Neural cell (in vitro differentiated cells): ENCODE measurements around the gene MEGF11. TPM values are rescaled to one million over a fixed set of nuclear protein-coding genes. Genes with fewer than 3 reads are reported as not detected.
A peak's percentile ranks its signal among the peaks of the same experiment; 100 is the strongest.

ENCODE experiments used
- H2AFZ ChIP-seq: fragments of 200-600, 300-800 bp; sonication (generic), shearing (Covaris generic); 2 replicates; pipeline ENCODE4 v1.6.0; 2014; ENCODE audit warnings: low read depth, mild to moderate bottlenecking, antibody characterized with exemption, low read length, moderate library complexity
- H3F3A ChIP-seq: fragments of 200-600 bp; shearing (Covaris generic); 2 replicates; pipeline ENCODE4 v1.6.1; 2016; ENCODE audit warnings: mild to moderate bottlenecking, moderate library complexity, mixed read lengths, antibody characterized with exemption, low read length; ENCODE audit not compliant: insufficient read depth, poor library complexity, severe bottlenecking
- H3K27ac ChIP-seq: fragments of 200-600, 300-800 bp; sonication (generic), shearing (Covaris generic); 2 replicates; pipeline ENCODE4 v1.5.1; 2014; ENCODE audit warnings: mild to moderate bottlenecking, low read length, moderate library complexity
- H3K27me3 ChIP-seq: fragments of 300-800, 200-600 bp; sonication (generic), shearing (Covaris generic); 2 replicates; pipeline ENCODE4 v1.6.0; 2014; ENCODE audit warnings: mild to moderate bottlenecking, low read depth, low read length, moderate library complexity; ENCODE audit not compliant: insufficient read depth
- H3K36me3 ChIP-seq: fragments of 300-800, 200-600 bp; sonication (generic), shearing (Covaris generic); 2 replicates; pipeline ENCODE4 v1.5.1; 2014; ENCODE audit warnings: mild to moderate bottlenecking, antibody characterized with exemption, low read length, moderate library complexity; ENCODE audit not compliant: insufficient read depth
- H3K4me2 ChIP-seq: fragments of 300-800, 200-600 bp; sonication (generic), shearing (Covaris generic); 2 replicates; pipeline ENCODE4 v1.6.0; 2014; ENCODE audit warnings: mild to moderate bottlenecking, low read length
- H3K4me3 ChIP-seq: fragments of 300-800, 200-600 bp; sonication (generic), shearing (Covaris generic); 2 replicates; pipeline ENCODE4 v1.5.1; 2014; ENCODE audit warnings: mild to moderate bottlenecking, low read length, moderate library complexity
- H3K79me2 ChIP-seq: fragments of 200-600 bp; shearing (Covaris generic); replicated peaks from 2 replicates; pipeline ENCODE4 v1.6.0; 2014; ENCODE audit warnings: mild to moderate bottlenecking, low read length, moderate library complexity; ENCODE audit not compliant: insufficient read depth
- H3K9ac ChIP-seq: fragments of 300-800, 200-600 bp; sonication (generic), shearing (Covaris generic); 2 replicates; pipeline ENCODE4 v1.6.1; 2016; ENCODE audit warnings: mild to moderate bottlenecking, low read length, mixed read lengths
- H3K9me2 ChIP-seq: fragments of 200-600 bp; shearing (Covaris generic); 2 replicates; pipeline ENCODE4 v1.6.1; 2016; ENCODE audit warnings: mild to moderate bottlenecking, low read length, mixed read lengths; ENCODE audit not compliant: insufficient read depth
- H3K9me3 ChIP-seq: fragments of 200-600, 300-800 bp; sonication (generic), shearing (Covaris generic); 2 replicates; pipeline ENCODE4 v1.6.1; 2016; ENCODE audit warnings: mild to moderate bottlenecking, mixed run types, low read length, moderate library complexity, mixed read lengths
- H4K20me1 ChIP-seq: fragments of 200-600 bp; shearing (Covaris generic); 2 replicates; pipeline ENCODE4 v1.6.1; 2016; ENCODE audit warnings: mild to moderate bottlenecking, mixed run types; ENCODE audit not compliant: insufficient read depth
- CTCF ChIP-seq: fragments of 450-650 bp; IDR thresholded peaks from 2 replicates; pipeline ENCODE4 v1.5.1; 2014; ENCODE audit warnings: antibody characterized with exemption, mild to moderate bottlenecking, moderate library complexity; ENCODE audit not compliant: poor library complexity, severe bottlenecking
- EP300 ChIP-seq: fragments of 450-650 bp; conservative IDR thresholded peaks from 2 replicates; pipeline ENCODE4 v1.6.1; 2014; ENCODE audit warnings: antibody characterized with exemption, mild to moderate bottlenecking, moderate library complexity; ENCODE audit not compliant: poor library complexity, severe bottlenecking
- MXI1 ChIP-seq: fragments of 450-650 bp; conservative IDR thresholded peaks from 2 replicates; pipeline ENCODE4 v1.6.1; 2014; ENCODE audit warnings: antibody characterized with exemption, mild to moderate bottlenecking; ENCODE audit not compliant: poor library complexity, severe bottlenecking
- POLR2AphosphoS5 ChIP-seq: IDR thresholded peaks from 2 replicates; pipeline ENCODE4 v1.6.1; 2012
- RAD21 ChIP-seq: fragments of 450-650 bp; conservative IDR thresholded peaks from 2 replicates; pipeline ENCODE4 v1.6.1; 2014; ENCODE audit warnings: antibody characterized with exemption, mild to moderate bottlenecking, moderate library complexity
- REST ChIP-seq: IDR thresholded peaks from 2 replicates; pipeline ENCODE4 v1.6.1; 2012; ENCODE audit warnings: borderline replicate concordance
- SMC3 ChIP-seq: fragments of 450-650 bp; conservative IDR thresholded peaks from 2 replicates; pipeline ENCODE4 v1.6.1; 2014; ENCODE audit warnings: antibody characterized with exemption, mild to moderate bottlenecking, moderate library complexity; ENCODE audit not compliant: poor library complexity
- polyA plus RNA-seq: library from polyadenylated mRNA; depleted of rRNA; stranded (reverse); fragments of >200 nt; gene quantifications from 2 replicates; pipeline ENCODE4 v1.2.3, GENCODE V29; 2014

MEGF11 gene
- polyA plus RNA-seq, 1 donor from 2014 or later: 0.64 TPM

GRCh38 chr15:66095871-66096687 lies 157.5 kb downstream of the MEGF11 start:
- Histone ChIP-seq H3K36me3 (no peaks in the 10 kb centered on the region), H3K9ac (no peak overlapping the region), H3K27me3 (no peaks in the 10 kb centered on the region), H3K4me3 (no peak overlapping the region), H3K4me2 (no peak overlapping the region), H3K9me3 (no peaks in the 10 kb centered on the region), H3K79me2 (no peaks in the 10 kb centered on the region), H3F3A (no peaks in the 10 kb centered on the region), H2AFZ (no peak overlapping the region), H3K27ac (no peak overlapping the region), H3K9me2 (no peaks in the 10 kb centered on the region), H4K20me1 (no peaks in the 10 kb centered on the region)
- TF ChIP-seq POLR2AphosphoS5: peak; percentile 42
- TF ChIP-seq SMC3: no peak

GRCh38 chr15:66094331-66094730 lies 159.2 kb downstream of the MEGF11 start:
- H3K27me3 ChIP-seq: no peaks in the 10 kb centered on the region
- H2AFZ ChIP-seq: no peak overlapping the region
- no peaks in the 10 kb centered on the region for H3K36me3 ChIP-seq
- H3K27ac ChIP-seq: no peak overlapping the region
- no peak overlapping the region for H3K4me3 ChIP-seq
- H3K79me2 ChIP-seq: no peaks in the 10 kb centered on the region
- no peak overlapping the region for H3K4me2 ChIP-seq
- H3F3A ChIP-seq: no peaks in the 10 kb centered on the region
- no peaks in the 10 kb centered on the region for H3K9me3 ChIP-seq
- no peak overlapping the region for H3K9ac ChIP-seq
- H3K9me2 ChIP-seq: no peaks in the 10 kb centered on the region
- TF ChIP-seq MXI1 (no peak), REST (no peak), RAD21 (no peak), POLR2AphosphoS5 (no peak), SMC3 (no peak), CTCF (no peak), EP300 (no peak)
- no peaks in the 10 kb centered on the region for H4K20me1 ChIP-seq
